Natural killer cell (primary cell): ENCODE results near the gene WDR17. TPM values are rescaled to one million over a fixed set of nuclear protein-coding genes. Genes with fewer than 3 reads are reported as not detected.

ENCODE experiments used
- ATAC-seq, 3 donors: fragments of 150-1000 bp in 2 of 3; fragments of 200-7000 bp in 1 of 3; cut with Tn5 transposase; 1 replicate in 1 of 3; 2 replicates in 2 of 3; pipeline ENCODE4 v1.10.0; 2021; ENCODE audit warnings: mild to moderate bottlenecking in 2 of 3, moderate library complexity in 2 of 3
- DNase-seq, 2 donors: peaks; one replicate each; pipeline versions ENCODE4 v3.0.0 to v3.0.0-alpha.2; 2013 to 2021; ENCODE audit warnings: mixed read lengths in 1 of 2
- H3K27ac ChIP-seq: one replicate; pipeline ENCODE4 v1.5.1; 2013; ENCODE audit warnings: mild to moderate bottlenecking, low read length
- H3K27me3 ChIP-seq: one replicate; pipeline ENCODE4 v1.6.1; 2013; ENCODE audit warnings: low read length; ENCODE audit not compliant: control insufficient read depth, insufficient read depth
- H3K36me3 ChIP-seq: one replicate; pipeline ENCODE4 v1.6.1; 2013; ENCODE audit warnings: low read length; ENCODE audit not compliant: control insufficient read depth, insufficient read depth
- H3K4me1 ChIP-seq: one replicate; pipeline ENCODE4 v1.6.1; 2013; ENCODE audit warnings: low read length; ENCODE audit not compliant: control insufficient read depth, insufficient read depth
- H3K4me3 ChIP-seq: one replicate; pipeline ENCODE4 v1.5.1; 2013; ENCODE audit warnings: low read length
- H3K9me3 ChIP-seq: one replicate; pipeline ENCODE4 v1.6.1; 2013; ENCODE audit warnings: low read length; ENCODE audit not compliant: control insufficient read depth, insufficient read depth
- H3K27ac Mint-ChIP-seq, 2 donors: one replicate each; pipeline ENCODE4 v1.8.0; 2022; ENCODE audit warnings: mild to moderate bottlenecking in 2 of 2, mixed read lengths in 2 of 2, moderate library complexity in 1 of 2
- H3K27me3 Mint-ChIP-seq, 2 donors: one replicate each; pipeline ENCODE4 v1.8.0; 2022; ENCODE audit warnings: low read depth in 2 of 2, mixed read lengths in 2 of 2
- H3K36me3 Mint-ChIP-seq: one replicate; pipeline ENCODE4 v1.8.0; 2022; ENCODE audit warnings: mixed read lengths
- H3K4me1 Mint-ChIP-seq, 2 donors: one replicate each; pipeline ENCODE4 v1.8.0; 2022; ENCODE audit warnings: mixed read lengths in 2 of 2
- H3K4me3 Mint-ChIP-seq: one replicate; pipeline ENCODE4 v1.8.0; 2022; ENCODE audit warnings: mild to moderate bottlenecking, moderate library complexity, mixed read lengths
- H3K9me3 Mint-ChIP-seq, 2 donors: one replicate each; pipeline ENCODE4 v1.8.0; 2022; ENCODE audit warnings: mixed read lengths in 2 of 2
- CTCF ChIP-seq: fragments of 200-600 bp; IDR thresholded peaks from one replicate; pipeline ENCODE4 v1.8.0; 2022; ENCODE audit warnings: antibody characterized with exemption
- WGBS: methylation state at CpG from one replicate; pipeline ENCODE4 v1.1.7; 2013; ENCODE audit warnings: missing lambda C conversion rate; ENCODE audit not compliant: insufficient coverage; 5-methylcytosine and 5-hydroxymethylcytosine counted together
- intact Hi-C: fragments of 100-400 bp; cut with micrococcal nuclease; formaldehyde crosslinking; loops from one replicate; pipeline ENCODE4 v1.14.2; 2022
- total RNA-seq, 4 donors: library from RNA; stranded (reverse); fragments of 120-200 nt in 1 of 4; gene quantifications; one replicate each; pipeline versions ENCODE4 v1.2.3 to v1.2.4, GENCODE V29; 2013 to 2022

WDR17 gene
- total RNA-seq, 3 donors from 2014 or later (not counting 1 experiment from before 2014, with no cell fraction given) = 0.07 to 0.38 (median 0.12) TPM

GRCh38 chr4:176189891-176190795, 124.5 kb downstream of the WDR17 start:
- H3K27me3 Mint-ChIP-seq = peaks cover 28 to 29% of the 10 kb centered on the region in 2 donors
- Histone ChIP-seq H3K9me3 (no peaks in the 10 kb centered on the region), H3K4me3 (no peak overlapping the region), H3K27me3 (peaks cover 4% of the 10 kb centered on the region), H3K4me1 (peaks cover 4% of the 10 kb centered on the region), H3K27ac (no peak overlapping the region), H3K36me3 (no peaks in the 10 kb centered on the region)
- H3K4me3 Mint-ChIP-seq = no peak overlapping the region
- DNase-seq (no peak), ATAC-seq (no peak)
- TF ChIP-seq CTCF = no peak
- no peaks in the 10 kb centered on the region for H3K9me3 Mint-ChIP-seq
- 85% methylated on average over 10 of the region's 11 CpGs for WGBS
- H3K36me3 Mint-ChIP-seq = no peaks in the 10 kb centered on the region
- no peak overlapping the region for H3K27ac Mint-ChIP-seq
- intact Hi-C loops = no loop called here
- H3K4me1 Mint-ChIP-seq = peaks cover under 1 to 2% of the 10 kb centered on the region in 2 donors

- no peak overlapping the region for H3K4me3 ChIP-seq
- DNase-seq = no peak
- H3K4me1 Mint-ChIP-seq = peaks cover 9 to 10% of the 10 kb centered on the region in 2 donors
- H3K36me3 Mint-ChIP-seq = no peaks in the 10 kb centered on the region
- no peak overlapping the region for H3K27ac ChIP-seq
- WGBS = 43% methylated on average over 1 of the region's 1 CpG
- no peak overlapping the region for H3K27ac Mint-ChIP-seq
- H3K9me3 Mint-ChIP-seq = no peaks in the 10 kb centered on the region
- no peaks in the 10 kb centered on the region for H3K36me3 ChIP-seq
- H3K27me3 ChIP-seq = peaks cover 3% of the 10 kb centered on the region
- H3K4me3 Mint-ChIP-seq = no peak overlapping the region
- no peak for ATAC-seq
- peaks cover 22% of the 10 kb centered on the region in 2 donors for H3K27me3 Mint-ChIP-seq
- TF ChIP-seq CTCF = no peak
- peaks cover 6% of the 10 kb centered on the region for H3K4me1 ChIP-seq
- no peaks in the 10 kb centered on the region for H3K9me3 ChIP-seq
- intact Hi-C loops = no loop called here
Measured at GRCh38 chr4:176191974-176192373, 126.3 kb downstream of the WDR17 start.

GRCh38 chr4:176193126-176193525, 127.5 kb downstream of the WDR17 start:
- H3K4me3 ChIP-seq = no peak overlapping the region
- no peak for TF ChIP-seq CTCF
- Mint-ChIP-seq H3K27me3 (peaks cover 22 to 26% of the 10 kb centered on the region in 2 donors), H3K4me3 (no peak overlapping the region), H3K4me1 (peaks cover 9 to 10% of the 10 kb centered on the region in 2 donors), H3K36me3 (no peaks in the 10 kb centered on the region), H3K27ac (no peak overlapping the region), H3K9me3 (no peaks in the 10 kb centered on the region)
- DNase-seq (no peak), ATAC-seq (no peak)
- peaks cover 3% of the 10 kb centered on the region for H3K27me3 ChIP-seq
- peaks cover 6% of the 10 kb centered on the region for H3K4me1 ChIP-seq
- no peaks in the 10 kb centered on the region for H3K36me3 ChIP-seq
- H3K9me3 ChIP-seq = no peaks in the 10 kb centered on the region
- intact Hi-C loops = no loop called here
- no peak overlapping the region for H3K27ac ChIP-seq
- 44% methylated on average over 1 of the region's 4 CpGs for WGBS
